GM21717 (cell line): Measurements from ENCODE around the gene PABPN1.

Experiments used
- ATAC-seq: cut with Tn5 transposase; IDR thresholded peaks from one replicate; pipeline ENCODE4 v1.9.1; 2021; ENCODE audit warnings: mild to moderate bottlenecking, moderate library complexity; ENCODE audit not compliant: unreplicated experiment

The PABPN1 gene

GRCh38 chr14:23357261-23357660 lies 36.0 kb downstream of the PABPN1 start:
- ATAC-seq = no peak

GRCh38 chr14:23358042-23358441 lies 36.8 kb downstream of the PABPN1 start:
- ATAC-seq = no peak

- no peak for ATAC-seq
Measured at GRCh38 chr14:23358553-23359166, 37.4 kb downstream of the PABPN1 start.

GRCh38 chr14:23359167-23359626 lies 37.9 kb downstream of the PABPN1 start:
- ATAC-seq = no peak

- no peak for ATAC-seq
Measured at GRCh38 chr14:23359722-23360447, 38.6 kb downstream of the PABPN1 start.

GRCh38 chr14:23360496-23360895 lies 39.2 kb downstream of the PABPN1 start:
- ATAC-seq = no peak

- ATAC-seq = no peak
Measured at GRCh38 chr14:23361320-23361719, 40.1 kb downstream of the PABPN1 start.

- ATAC-seq = no peak
Measured at GRCh38 chr14:23361763-23362162, 40.5 kb downstream of the PABPN1 start.

GRCh38 chr14:23362200-23362599 lies 40.9 kb downstream of the PABPN1 start:
- ATAC-seq = no peak

- no peak for ATAC-seq
Measured at GRCh38 chr14:23364164-23365035, 43.1 kb downstream of the PABPN1 start.

GRCh38 chr14:23365036-23365731 lies 43.9 kb downstream of the PABPN1 start, which contains the start of gene EFS:
Gene EFS (minus strand): TSS chr14:23365172. CDS start chr14:23365025, 147 bp downstream.
- ATAC-seq = no peak

- ATAC-seq = no peak
Measured at GRCh38 chr14:23365732-23366425, 44.6 kb downstream of the PABPN1 start.

GRCh38 chr14:23366426-23366921 lies 45.2 kb downstream of the PABPN1 start:
- ATAC-seq = no peak

GRCh38 chr14:23370221-23370620 lies 49.0 kb downstream of the PABPN1 start:
- no peak for ATAC-seq

- no peak for ATAC-seq
Measured at GRCh38 chr14:23371865-23372264, 50.6 kb downstream of the PABPN1 start.

GRCh38 chr14:23372509-23372908 lies 51.3 kb downstream of the PABPN1 start, which contains the start of gene IL25:
Gene IL25 (plus strand): TSS chr14:23372809.
- no peak for ATAC-seq

GRCh38 chr14:23373041-23373440 lies 51.8 kb downstream of the PABPN1 start:
- no peak for ATAC-seq
